ENCODE data around the gene UBR1. TPM values are rescaled to one million over a fixed set of nuclear protein-coding genes. Genes with fewer than 3 reads are reported as not detected.

Gene UBR1
- total RNA-seq, 1 experiment from 2014 or later: 22.6 TPM

- no peak for DNase-seq
- no peak overlapping the region for H3K9ac ChIP-seq (ENCODE audit: low read length)
- H3K4me1 ChIP-seq (ENCODE audit: insufficient read depth, low read length): peaks cover 15% of the 10 kb centered on the region
- no peaks in the 10 kb centered on the region for H3K27me3 ChIP-seq (ENCODE audit: low read length)
- TF ChIP-seq EZH2phosphoT487 (IDR thresholded peaks at IDR 0.05; ENCODE audit: borderline replicate concordance, low read length) (no peak), CTCF (conservative IDR thresholded peaks at IDR 0.05; ENCODE audit: low read depth, low read length) (no peak), EZH2 (IDR thresholded peaks at IDR 0.05; ENCODE audit: low read length, unreplicated experiment) (no peak)
- CTCF ChIA-PET: no interaction called here
- H3F3A ChIP-seq (ENCODE audit: low read length, unreplicated experiment): no peaks in the 10 kb centered on the region
- no peaks in the 10 kb centered on the region for H3K36me3 ChIP-seq (ENCODE audit: low read depth, low read length)
- intact Hi-C loops (cut with micrococcal nuclease): loop anchor here (5.0 kb wide), 1 partner anchor 53 kb away; no protein-coding TSS in a partner anchor
- POLR2A ChIA-PET (ENCODE audit: unreplicated experiment): interaction anchor here (0.6 kb wide), 2 partner anchors 107 to 173 kb away, joined by 3 to 8 read pairs; no protein-coding TSS in a partner anchor
- no peak for ATAC-seq
- no TSS peak for BruUV-seq (replicated peaks)
- no peak overlapping the region for H2AFZ ChIP-seq (ENCODE audit: low read length)
- H3K79me2 ChIP-seq (ENCODE audit: low read length): peaks cover 24% of the 10 kb centered on the region; the same call in 1 of the 2 replicates
- H3K9me2 ChIP-seq (replicated peaks; ENCODE audit: low read length): no peaks in the 10 kb centered on the region
- no peak overlapping the region for H3K4me2 ChIP-seq (ENCODE audit: low read length)
- no peaks in the 10 kb centered on the region for H3K9me3 ChIP-seq (ENCODE audit: low read length)
- H3K27ac ChIP-seq (ENCODE audit: low read length): no peak overlapping the region
- no peaks in the 10 kb centered on the region for H4K20me1 ChIP-seq (ENCODE audit: low read length)
- H3K4me3 ChIP-seq (ENCODE audit: low read length): no peak overlapping the region
Observed at GRCh38 chr15:42914728-42915497, 190.9 kb downstream of the UBR1 start.

- Histone ChIP-seq H2AFZ (ENCODE audit: low read length) (no peak overlapping the region), H3K4me3 (ENCODE audit: low read length) (no peak overlapping the region), H3K36me3 (ENCODE audit: low read depth, low read length) (no peaks in the 10 kb centered on the region), H3F3A (ENCODE audit: low read length, unreplicated experiment) (no peaks in the 10 kb centered on the region), H3K27me3 (ENCODE audit: low read length) (no peaks in the 10 kb centered on the region), H4K20me1 (ENCODE audit: low read length) (no peaks in the 10 kb centered on the region), H3K4me1 (ENCODE audit: insufficient read depth, low read length) (no peaks in the 10 kb centered on the region), H3K4me2 (ENCODE audit: low read length) (no peak overlapping the region), H3K9ac (ENCODE audit: low read length) (no peak overlapping the region), H3K79me2 (ENCODE audit: low read length) (no peaks in the 10 kb centered on the region), H3K9me2 (replicated peaks; ENCODE audit: low read length) (no peaks in the 10 kb centered on the region), H3K9me3 (ENCODE audit: low read length) (no peaks in the 10 kb centered on the region), H3K27ac (ENCODE audit: low read length) (no peak overlapping the region)
- ChIA-PET CTCF (no interaction called here), POLR2A (ENCODE audit: unreplicated experiment) (no interaction called here)
- ATAC-seq (no peak), DNase-seq (no peak)
- no TSS peak for BruUV-seq (replicated peaks)
- TF ChIP-seq EZH2 (IDR thresholded peaks at IDR 0.05; ENCODE audit: low read length, unreplicated experiment): no peak
- TF ChIP-seq EZH2phosphoT487 (IDR thresholded peaks at IDR 0.05; ENCODE audit: borderline replicate concordance, low read length): no peak
- TF ChIP-seq CTCF (conservative IDR thresholded peaks at IDR 0.05; ENCODE audit: low read depth, low read length): no peak
- intact Hi-C loops (cut with micrococcal nuclease): no loop called here
Observed at GRCh38 chr15:42911058-42911592, 194.7 kb downstream of the UBR1 start.

GRCh38 chr15:42908538-42908937 lies 197.3 kb downstream of the UBR1 start:
- DNase-seq (peak; percentile 25), ATAC-seq (peak; percentile 54)
- Histone ChIP-seq H3K4me2 (ENCODE audit: low read length) (no peak overlapping the region), H3K9me2 (replicated peaks; ENCODE audit: low read length) (no peaks in the 10 kb centered on the region), H3K4me3 (ENCODE audit: low read length) (no peak overlapping the region), H3K27me3 (ENCODE audit: low read length) (no peaks in the 10 kb centered on the region), H3K4me1 (ENCODE audit: insufficient read depth, low read length) (no peaks in the 10 kb centered on the region), H3K9me3 (ENCODE audit: low read length) (no peaks in the 10 kb centered on the region), H3F3A (ENCODE audit: low read length, unreplicated experiment) (no peaks in the 10 kb centered on the region), H3K27ac (ENCODE audit: low read length) (no peak overlapping the region), H4K20me1 (ENCODE audit: low read length) (no peaks in the 10 kb centered on the region), H3K9ac (ENCODE audit: low read length) (no peak overlapping the region), H3K79me2 (ENCODE audit: low read length) (no peaks in the 10 kb centered on the region), H3K36me3 (ENCODE audit: low read depth, low read length) (no peaks in the 10 kb centered on the region), H2AFZ (ENCODE audit: low read length) (no peak overlapping the region)
- ChIA-PET CTCF (interaction anchor here (0.6 kb wide), 1 partner anchor 86 kb away, joined by 3 read pairs; no protein-coding TSS in a partner anchor), POLR2A (ENCODE audit: unreplicated experiment) (no interaction called here)
- intact Hi-C loops (cut with micrococcal nuclease): no loop called here
- no TSS peak for BruUV-seq (replicated peaks)
- no peak for TF ChIP-seq EZH2phosphoT487 (IDR thresholded peaks at IDR 0.05; ENCODE audit: borderline replicate concordance, low read length)
- TF ChIP-seq EZH2 (IDR thresholded peaks at IDR 0.05; ENCODE audit: low read length, unreplicated experiment): no peak
- no peak for TF ChIP-seq CTCF (conservative IDR thresholded peaks at IDR 0.05; ENCODE audit: low read depth, low read length)
